ENCODE data around the gene ZNF346.

The ZNF346 gene

DNA sequence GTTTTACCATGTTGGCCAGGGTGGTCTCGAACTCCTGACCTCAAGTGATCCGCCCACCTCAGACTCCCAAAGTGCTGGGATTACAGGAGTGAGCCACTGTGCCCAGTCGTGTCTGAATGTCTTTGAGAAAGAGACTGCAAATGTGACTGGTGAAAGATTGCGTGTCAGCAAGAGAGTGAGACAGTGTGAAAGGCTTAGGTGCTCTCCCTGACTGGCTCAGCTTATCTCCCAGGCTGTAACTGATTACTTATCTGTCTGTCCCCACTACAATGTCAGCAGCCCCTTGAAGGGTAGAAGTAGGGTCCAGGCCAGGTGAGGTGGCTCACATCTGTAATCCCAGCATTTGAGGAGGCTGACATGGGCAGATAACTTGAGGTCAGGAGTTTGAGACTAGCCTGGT is 60.9 kb downstream of the ZNF346 start:
- no peak for DNase-seq (ENCODE audit: low read depth)
- no peak overlapping the region for H3K4me3 ChIP-seq (ENCODE audit: low read length)
- TF ChIP-seq, protein P1, sequence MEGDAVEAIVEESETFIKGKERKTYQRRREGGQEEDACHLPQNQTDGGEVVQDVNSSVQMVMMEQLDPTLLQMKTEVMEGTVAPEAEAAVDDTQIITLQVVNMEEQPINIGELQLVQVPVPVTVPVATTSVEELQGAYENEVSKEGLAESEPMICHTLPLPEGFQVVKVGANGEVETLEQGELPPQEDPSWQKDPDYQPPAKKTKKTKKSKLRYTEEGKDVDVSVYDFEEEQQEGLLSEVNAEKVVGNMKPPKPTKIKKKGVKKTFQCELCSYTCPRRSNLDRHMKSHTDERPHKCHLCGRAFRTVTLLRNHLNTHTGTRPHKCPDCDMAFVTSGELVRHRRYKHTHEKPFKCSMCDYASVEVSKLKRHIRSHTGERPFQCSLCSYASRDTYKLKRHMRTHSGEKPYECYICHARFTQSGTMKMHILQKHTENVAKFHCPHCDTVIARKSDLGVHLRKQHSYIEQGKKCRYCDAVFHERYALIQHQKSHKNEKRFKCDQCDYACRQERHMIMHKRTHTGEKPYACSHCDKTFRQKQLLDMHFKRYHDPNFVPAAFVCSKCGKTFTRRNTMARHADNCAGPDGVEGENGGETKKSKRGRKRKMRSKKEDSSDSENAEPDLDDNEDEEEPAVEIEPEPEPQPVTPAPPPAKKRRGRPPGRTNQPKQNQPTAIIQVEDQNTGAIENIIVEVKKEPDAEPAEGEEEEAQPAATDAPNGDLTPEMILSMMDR (conservative IDR thresholded peaks at IDR 0.05; ENCODE audit: low read depth, low read length), result no peak

DNA sequence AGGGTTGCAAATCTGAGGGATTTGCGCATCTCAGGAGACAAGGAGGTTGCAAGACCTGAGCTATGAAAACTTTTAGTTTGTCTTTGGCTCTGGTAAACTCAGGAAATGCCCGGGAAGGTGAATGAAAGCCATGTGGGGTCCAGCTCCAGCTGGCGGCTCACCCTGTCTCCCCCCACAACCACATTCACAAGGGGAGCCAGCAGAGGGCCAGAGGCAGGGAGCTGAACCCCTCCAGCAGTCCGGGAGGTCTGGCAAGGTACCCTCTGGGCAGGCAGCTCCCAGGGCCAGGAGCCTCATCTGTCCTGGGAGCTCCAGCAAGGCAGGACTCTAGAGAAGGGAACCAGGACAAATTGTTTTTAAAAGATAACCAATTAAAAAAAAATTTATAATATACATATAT is 61.7 kb downstream of the ZNF346 start:
- TF ChIP-seq, protein P1 (conservative IDR thresholded peaks at IDR 0.05; ENCODE audit: low read depth, low read length), result no peak

DNA sequence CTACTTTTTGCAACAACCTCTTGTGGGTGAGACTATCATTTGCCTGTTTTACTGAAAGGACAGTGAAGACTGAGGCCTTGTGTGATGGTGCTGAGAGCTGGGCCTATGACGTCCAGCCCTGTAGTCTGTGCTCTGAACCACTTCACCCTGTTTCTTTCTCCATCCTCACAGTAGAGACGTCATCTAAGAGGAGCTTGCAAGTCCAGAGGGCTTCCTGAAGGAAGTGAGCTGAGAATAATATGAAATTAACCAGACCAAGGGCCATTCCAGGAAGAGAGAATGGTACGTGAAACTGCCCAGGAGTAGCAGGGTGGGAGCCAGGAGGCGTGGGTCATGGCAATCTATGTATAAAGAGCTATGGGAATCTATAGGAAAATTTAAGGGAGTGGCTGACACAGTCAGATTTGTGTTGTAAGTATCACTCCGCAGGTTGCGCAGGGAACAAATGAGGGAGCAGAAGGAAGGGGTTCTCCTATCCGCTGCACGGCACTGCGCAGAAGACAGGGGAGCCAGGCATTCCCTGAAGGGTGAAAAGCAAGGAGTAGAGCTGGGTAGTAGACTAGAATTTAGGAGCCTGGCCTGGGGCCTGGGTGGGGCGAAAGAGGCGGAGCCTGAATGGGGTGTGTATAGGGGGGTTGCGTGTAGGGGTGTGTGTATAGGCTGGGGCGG is 63.6 kb downstream of the ZNF346 start:
- no peak overlapping the region for H3K4me3 ChIP-seq (ENCODE audit: low read length)
- TF ChIP-seq, protein P1 (conservative IDR thresholded peaks at IDR 0.05; ENCODE audit: low read depth, low read length), result no peak
- no peak for DNase-seq (ENCODE audit: low read depth)

More for the DNA sequence above, 61.7 kb downstream of the ZNF346 start:
- no peak for DNase-seq (ENCODE audit: low read depth)
- no peak overlapping the region for H3K4me3 ChIP-seq (ENCODE audit: low read length)

DNA sequence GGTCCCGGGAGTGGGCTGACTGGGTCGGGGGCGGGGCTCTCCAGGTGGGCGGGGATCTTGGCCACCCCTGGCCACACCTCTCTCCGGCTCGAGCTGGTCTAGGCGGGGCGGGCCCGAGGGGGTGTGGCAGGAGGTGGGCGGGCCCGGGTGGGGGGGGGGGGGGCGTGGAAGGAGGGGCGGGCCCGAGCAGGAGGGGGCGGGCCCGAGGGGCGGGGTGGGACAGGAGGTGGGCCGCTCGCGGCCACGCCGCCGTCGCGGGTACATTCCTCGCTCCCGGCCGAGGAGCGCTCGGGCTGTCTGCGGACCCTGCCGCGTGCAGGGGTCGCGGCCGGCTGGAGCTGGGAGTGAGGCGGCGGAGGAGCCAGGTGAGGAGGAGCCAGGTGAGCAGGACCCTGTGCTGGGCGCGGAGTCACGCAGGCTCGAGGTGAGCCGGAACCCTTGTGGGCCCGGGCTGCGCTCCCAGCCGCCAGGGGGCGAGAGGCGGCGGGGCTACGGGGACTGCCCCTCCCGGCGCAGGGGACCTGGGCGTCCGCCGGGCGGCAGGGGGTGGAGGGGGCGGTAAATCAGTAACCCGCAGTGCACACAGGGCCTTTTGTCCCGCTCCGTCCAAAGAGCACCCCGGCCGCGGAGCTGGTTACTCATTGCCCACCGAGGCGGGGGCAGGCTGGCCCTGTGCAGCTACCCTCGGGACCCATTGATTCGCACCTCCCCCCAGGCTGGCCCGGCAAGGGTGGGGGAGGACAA is 64.3 kb downstream of the ZNF346 start, which contains the start of gene FGFR4:
TSS of gene FGFR4 (plus strand) at position 262 of the 744 bp plus-strand sequence. CDS start 2,688 bp downstream, outside the sequence.
- no peak for DNase-seq (ENCODE audit: low read depth)
- H3K4me3 ChIP-seq (ENCODE audit: low read length), result peak within 1 kb of the TSS; percentile 29
- TF ChIP-seq, protein P1 (conservative IDR thresholded peaks at IDR 0.05; ENCODE audit: low read depth, low read length), result peak; percentile 48

DNA sequence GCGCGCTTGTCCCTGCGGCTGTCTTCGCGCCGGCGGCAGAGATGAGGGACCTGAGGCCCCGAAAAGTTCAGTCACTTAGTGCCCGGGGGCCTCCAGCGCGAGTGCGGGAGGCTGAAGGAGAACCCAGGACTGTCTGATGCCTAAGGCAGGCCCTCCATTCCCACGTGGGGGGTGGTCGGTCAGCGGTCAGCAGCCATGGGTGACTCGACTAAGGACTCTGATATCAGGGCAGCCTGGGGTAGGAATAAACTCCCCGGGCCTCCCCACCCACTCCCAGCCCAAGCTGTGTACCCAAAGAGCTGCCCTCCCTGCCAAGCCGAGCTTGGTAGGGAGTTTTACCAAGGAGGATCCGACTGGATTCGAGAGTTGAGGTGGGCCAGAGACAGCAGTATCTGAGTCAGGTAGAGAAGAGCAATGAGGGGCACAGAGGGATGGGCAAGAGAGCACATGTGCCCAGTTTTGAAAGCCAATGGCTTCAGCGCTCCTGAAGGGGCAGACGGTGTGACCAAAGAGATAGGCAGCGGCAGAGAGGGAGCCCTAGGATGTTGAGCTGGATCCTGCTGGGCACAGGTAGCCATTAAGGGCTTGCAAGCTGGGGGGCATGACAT is 65.0 kb downstream of the ZNF346 start:
- TF ChIP-seq, protein P1 (conservative IDR thresholded peaks at IDR 0.05; ENCODE audit: low read depth, low read length), result no peak
- H3K4me3 ChIP-seq (ENCODE audit: low read length), result peak overlapping the region; percentile 29
- DNase-seq (ENCODE audit: low read depth), result no peak

DNA sequence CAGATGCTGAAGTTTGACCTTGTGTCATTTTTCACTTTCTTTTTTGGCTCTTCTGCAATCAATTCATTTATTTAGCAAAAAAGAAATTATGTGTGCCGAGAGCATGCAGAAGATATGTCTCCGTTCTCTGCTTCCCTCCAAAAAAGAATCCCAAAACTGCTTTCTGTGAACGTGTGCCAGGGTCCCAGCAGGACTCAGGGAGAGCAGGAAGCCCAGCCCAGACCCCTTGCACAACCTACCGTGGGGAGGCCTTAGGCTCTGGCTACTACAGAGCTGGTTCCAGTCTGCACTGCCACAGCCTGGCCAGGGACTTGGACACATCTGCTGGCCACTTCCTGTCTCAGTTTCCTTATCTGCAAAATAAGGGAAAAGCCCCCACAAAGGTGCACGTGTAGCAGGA is 66.6 kb downstream of the ZNF346 start:
- DNase-seq (ENCODE audit: low read depth), result no peak
- TF ChIP-seq, protein P1 (conservative IDR thresholded peaks at IDR 0.05; ENCODE audit: low read depth, low read length), result no peak

More for the DNA sequence above, 66.6 kb downstream of the ZNF346 start:
- H3K4me3 ChIP-seq (ENCODE audit: low read length), result no peak overlapping the region

Measured in retinal pigment epithelial cell (primary cell).